CD14-positive monocyte (primary cell): ENCODE measurements around the gene TMEM238. TPM values are rescaled to one million over a fixed set of nuclear protein-coding genes. Genes with fewer than 3 reads are reported as not detected.

Source experiments
- DNase-seq, 3 donors: peaks; one replicate each; pipeline ENCODE4 v3.0.0-alpha.2; 2011 to 2022
- H2AFZ ChIP-seq: 2 replicates; pipeline ENCODE4 v1.6.0; 2012; ENCODE audit warnings: mild to moderate bottlenecking, low read depth, low read length, inconsistent platforms; ENCODE audit not compliant: insufficient read depth, poor library complexity, severe bottlenecking
- H3K27ac ChIP-seq, 2 donors: 1 replicate in 1 of 2; 2 replicates in 1 of 2; pipeline ENCODE4 v1.5.1; 2012 to 2013; ENCODE audit warnings: low read length in 2 of 2, control low read depth in 1 of 2, inconsistent platforms in 1 of 2, low read depth in 1 of 2, mild to moderate bottlenecking in 1 of 2
- H3K27me3 ChIP-seq, 2 donors: one replicate each; pipeline versions ENCODE4 v1.6.0 to v1.6.1; 2011 to 2013; ENCODE audit warnings: low read length in 2 of 2; ENCODE audit not compliant: control insufficient read depth in 2 of 2, insufficient read depth in 2 of 2
- H3K36me3 ChIP-seq, 2 donors: replicated peaks in 1 of 2; 1 replicate in 1 of 2; 2 replicates in 1 of 2; pipeline versions ENCODE4 v1.5.1 to v1.6.1; 2012 to 2013; ENCODE audit warnings: low read length in 2 of 2, control low read depth in 1 of 2, inconsistent platforms in 1 of 2, mild to moderate bottlenecking in 1 of 2; ENCODE audit not compliant: insufficient read depth in 2 of 2, control insufficient read depth in 1 of 2
- H3K4me1 ChIP-seq, 2 donors: 1 replicate in 1 of 2; 2 replicates in 1 of 2; pipeline versions ENCODE4 v1.5.1 to v1.6.1; 2012 to 2013; ENCODE audit warnings: low read length in 2 of 2, control low read depth in 1 of 2, inconsistent platforms in 1 of 2, mild to moderate bottlenecking in 1 of 2, moderate library complexity in 1 of 2; ENCODE audit not compliant: insufficient read depth in 2 of 2, control insufficient read depth in 1 of 2
- H3K4me2 ChIP-seq: replicated peaks from 2 replicates; pipeline ENCODE3; 2012; ENCODE audit warnings: low read length, moderate library complexity, mild to moderate bottlenecking; ENCODE audit not compliant: poor library complexity, severe bottlenecking; ENCODE audit errors: extremely low read depth
- H3K4me3 ChIP-seq, 3 experiments: fragments of 200-600 bp in 1 of 3; sonication (generic) in 1 of 3; replicated peaks in 1 of 3; 1 replicate in 2 of 3; 2 replicates in 1 of 3; pipeline ENCODE4 v1.5.1; 2011 to 2013; ENCODE audit warnings: low read length in 3 of 3, mild to moderate bottlenecking in 3 of 3, control low read depth in 2 of 3, low read depth in 2 of 3, inconsistent platforms in 1 of 3, moderate library complexity in 1 of 3
- H3K79me2 ChIP-seq: 2 replicates; pipeline ENCODE4 v1.6.0; 2012; ENCODE audit warnings: mild to moderate bottlenecking, control low read depth, inconsistent platforms, low read length, moderate library complexity; ENCODE audit not compliant: insufficient read depth
- H3K9ac ChIP-seq: 2 replicates; pipeline ENCODE4 v1.6.0; 2017; ENCODE audit warnings: low read length, mild to moderate bottlenecking; ENCODE audit not compliant: insufficient read depth, poor library complexity, severe bottlenecking
- H3K9me3 ChIP-seq, 2 donors: replicated peaks in 1 of 2; 1 replicate in 1 of 2; 2 replicates in 1 of 2; pipeline versions ENCODE4 v1.5.1 to v1.6.1; 2012 to 2013; ENCODE audit warnings: low read length in 2 of 2, control low read depth in 1 of 2; ENCODE audit not compliant: control insufficient read depth in 1 of 2, insufficient read depth in 1 of 2
- H4K20me1 ChIP-seq: 2 replicates; pipeline ENCODE4 v1.6.0; 2012; ENCODE audit warnings: mild to moderate bottlenecking, low read length, control low read depth, moderate library complexity; ENCODE audit not compliant: insufficient read depth
- H3K27ac Mint-ChIP-seq, 7 donors: one replicate each; pipeline ENCODE4 v1.8.0; 2020; ENCODE audit warnings: mild to moderate bottlenecking in 7 of 7, mixed read lengths in 7 of 7, moderate library complexity in 6 of 7, inconsistent platforms in 2 of 7
- H3K27me3 Mint-ChIP-seq, 3 donors: one replicate each; pipeline ENCODE4 v1.8.0; 2021 to 2022; ENCODE audit warnings: low read depth in 3 of 3, mild to moderate bottlenecking in 3 of 3, mixed read lengths in 3 of 3, moderate library complexity in 3 of 3, inconsistent platforms in 1 of 3
- H3K36me3 Mint-ChIP-seq, 2 donors: one replicate each; pipeline ENCODE4 v1.8.0; 2020; ENCODE audit warnings: mixed read lengths in 2 of 2, inconsistent platforms in 1 of 2, mild to moderate bottlenecking in 1 of 2
- H3K4me1 Mint-ChIP-seq: one replicate; pipeline ENCODE4 v1.8.0; 2020; ENCODE audit warnings: mild to moderate bottlenecking, mixed read lengths
- H3K4me3 Mint-ChIP-seq, 2 donors: one replicate each; pipeline ENCODE4 v1.8.0; 2020; ENCODE audit warnings: mild to moderate bottlenecking in 2 of 2, mixed read lengths in 2 of 2, moderate library complexity in 1 of 2
- H3K9me3 Mint-ChIP-seq, 7 donors: one replicate each; pipeline ENCODE4 v1.8.0; 2020 to 2022; ENCODE audit warnings: mixed read lengths in 7 of 7, mild to moderate bottlenecking in 6 of 7, moderate library complexity in 6 of 7, inconsistent platforms in 2 of 7
- WGBS: methylation state at CpG from one replicate; pipeline ENCODE4 v1.1.5; 2013; ENCODE audit warnings: missing lambda C conversion rate; ENCODE audit not compliant: insufficient coverage; 5-methylcytosine and 5-hydroxymethylcytosine counted together
- intact Hi-C, 2 donors: fragments of 100-400 bp; cut with micrococcal nuclease; formaldehyde crosslinking; loops; one replicate each; pipeline versions ENCODE4 v1.15.0 to v1.15.1; 2023
- polyA plus RNA-seq, 3 donors: library from polyadenylated mRNA; depleted of rRNA in 1 of 3; unstranded in 2 of 3; stranded (reverse) in 1 of 3; fragments of 300-500 nt in 2 of 3; fragments of >200 nt in 1 of 3; fragmentation: Illumina TruSeq in 2 of 3; gene quantifications; 1 replicate in 2 of 3; 2 replicates in 1 of 3; pipeline ENCODE4 v1.2.3, GENCODE V29; 2012 to 2021
- TF ChIP-seq, protein P1 (sequence below): fragments of 200-600 bp; IDR thresholded peaks from one replicate; pipeline ENCODE4 v1.8.0; 2022; ENCODE audit warnings: antibody characterized with exemption, mild to moderate bottlenecking

Gene TMEM238
- polyA plus RNA-seq, 3 donors: not detected

DNA sequence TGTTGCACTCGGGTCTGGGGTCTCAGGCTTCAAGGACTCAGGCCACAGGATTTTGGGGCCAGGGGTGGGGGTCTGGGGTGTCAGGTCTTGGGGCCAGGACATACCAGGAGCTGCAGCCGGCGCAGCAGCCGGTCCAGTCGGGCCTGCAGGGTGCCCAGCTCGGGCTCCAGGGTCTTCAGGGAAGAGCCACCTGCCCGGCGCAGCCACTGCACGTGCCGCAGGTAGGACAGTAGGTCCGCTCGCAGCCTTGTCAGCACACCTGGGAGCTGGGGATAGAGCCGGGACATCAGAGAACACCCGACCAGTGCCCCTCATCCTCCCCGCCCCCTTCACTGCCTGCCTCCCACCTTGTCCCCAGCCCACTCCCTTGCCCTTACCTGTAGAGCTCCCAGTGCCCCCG, 16.0 kb downstream of the TMEM238 start:
- Mint-ChIP-seq H3K27ac (no peak overlapping the region), H3K4me1 (peaks cover 5% of the 10 kb centered on the region), H3K4me3 (peak overlapping the region in 1 of 2 donors; percentile 75), H3K9me3 (peaks cover 0 to 24% (median 6%) of the 10 kb centered on the region in 7 donors), H3K36me3 (peaks cover 0 to 4% of the 10 kb centered on the region in 2 donors), H3K27me3 (peaks cover 44 to 65% (median 58%) of the 10 kb centered on the region in 3 donors)
- no peaks in the 10 kb centered on the region for H3K36me3 ChIP-seq
- H3K9me3 ChIP-seq: peaks cover 2 to 8% of the 10 kb centered on the region in 2 donors
- H4K20me1 ChIP-seq: no peaks in the 10 kb centered on the region
- 96% methylated on average over 16 of the region's 16 CpGs for WGBS
- intact Hi-C loops: no loop called here
- DNase-seq: no peak
- H2AFZ ChIP-seq: no peak overlapping the region
- no peak overlapping the region for H3K4me2 ChIP-seq
- H3K79me2 ChIP-seq: no peaks in the 10 kb centered on the region
- TF ChIP-seq, protein P1, sequence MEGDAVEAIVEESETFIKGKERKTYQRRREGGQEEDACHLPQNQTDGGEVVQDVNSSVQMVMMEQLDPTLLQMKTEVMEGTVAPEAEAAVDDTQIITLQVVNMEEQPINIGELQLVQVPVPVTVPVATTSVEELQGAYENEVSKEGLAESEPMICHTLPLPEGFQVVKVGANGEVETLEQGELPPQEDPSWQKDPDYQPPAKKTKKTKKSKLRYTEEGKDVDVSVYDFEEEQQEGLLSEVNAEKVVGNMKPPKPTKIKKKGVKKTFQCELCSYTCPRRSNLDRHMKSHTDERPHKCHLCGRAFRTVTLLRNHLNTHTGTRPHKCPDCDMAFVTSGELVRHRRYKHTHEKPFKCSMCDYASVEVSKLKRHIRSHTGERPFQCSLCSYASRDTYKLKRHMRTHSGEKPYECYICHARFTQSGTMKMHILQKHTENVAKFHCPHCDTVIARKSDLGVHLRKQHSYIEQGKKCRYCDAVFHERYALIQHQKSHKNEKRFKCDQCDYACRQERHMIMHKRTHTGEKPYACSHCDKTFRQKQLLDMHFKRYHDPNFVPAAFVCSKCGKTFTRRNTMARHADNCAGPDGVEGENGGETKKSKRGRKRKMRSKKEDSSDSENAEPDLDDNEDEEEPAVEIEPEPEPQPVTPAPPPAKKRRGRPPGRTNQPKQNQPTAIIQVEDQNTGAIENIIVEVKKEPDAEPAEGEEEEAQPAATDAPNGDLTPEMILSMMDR: no peak
- no peak overlapping the region for H3K9ac ChIP-seq
- H3K27ac ChIP-seq: no peak overlapping the region
- H3K27me3 ChIP-seq: peaks cover 32 to 51% of the 10 kb centered on the region in 2 donors
- H3K4me3 ChIP-seq: no peak overlapping the region
- peaks cover 4 to 6% of the 10 kb centered on the region in 2 donors for H3K4me1 ChIP-seq

DNA sequence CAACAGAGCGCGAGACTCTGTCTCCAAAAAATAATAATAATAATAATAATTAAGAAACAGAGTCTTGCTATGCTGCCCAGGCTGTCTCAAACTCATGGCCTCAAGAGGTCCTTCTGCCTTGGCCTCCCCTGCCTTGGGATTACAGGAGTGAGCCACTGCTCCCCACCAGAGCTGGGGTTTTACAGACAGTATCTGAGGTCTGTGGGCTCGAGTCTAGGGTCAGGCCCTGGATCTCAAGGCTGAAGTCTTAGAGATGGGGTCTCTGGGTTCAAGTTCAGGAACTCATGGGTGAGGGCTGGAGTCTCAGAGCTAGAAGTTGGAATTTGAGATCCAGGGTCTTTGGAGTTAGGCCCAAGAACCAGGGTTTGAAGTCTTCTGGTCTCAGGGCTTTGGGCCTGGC, 17.3 kb downstream of the TMEM238 start:
- no peak overlapping the region for H3K9ac ChIP-seq
- Mint-ChIP-seq H3K9me3 (peaks cover 0 to 23% (median 6%) of the 10 kb centered on the region in 7 donors), H3K36me3 (peaks cover 0 to 4% of the 10 kb centered on the region in 2 donors), H3K27ac (no peak overlapping the region), H3K4me3 (no peak overlapping the region), H3K27me3 (peaks cover 32 to 53% (median 46%) of the 10 kb centered on the region in 3 donors), H3K4me1 (peaks cover 5% of the 10 kb centered on the region)
- no peaks in the 10 kb centered on the region for H3K36me3 ChIP-seq
- H3K27me3 ChIP-seq: peaks cover 28 to 38% of the 10 kb centered on the region in 2 donors
- WGBS: 80% methylated on average over 1 of the region's 3 CpGs
- H4K20me1 ChIP-seq: no peaks in the 10 kb centered on the region
- H2AFZ ChIP-seq: no peak overlapping the region
- no peak overlapping the region for H3K4me3 ChIP-seq
- peaks cover 2 to 5% of the 10 kb centered on the region in 2 donors for H3K9me3 ChIP-seq
- H3K79me2 ChIP-seq: no peaks in the 10 kb centered on the region
- no peak overlapping the region for H3K4me2 ChIP-seq
- H3K27ac ChIP-seq: no peak overlapping the region
- TF ChIP-seq, protein P1: no peak
- intact Hi-C loops: no loop called here
- DNase-seq: no peak
- peaks cover 4 to 6% of the 10 kb centered on the region in 2 donors for H3K4me1 ChIP-seq
